ENCODE measurements around the gene BAD. TPM values are rescaled to one million over a fixed set of nuclear protein-coding genes. Genes with fewer than 3 reads are reported as not detected.

The BAD gene
- polyA plus RNA-seq, 1 donor (not counting 4 experiments of a cell fraction or from before 2014, with no cell fraction given) = 58.3 TPM

- Histone ChIP-seq H3K4me1 (ENCODE audit: control insufficient read depth, extremely low read depth, insufficient read depth, low read length) (peaks cover 37% of the 10 kb centered on the region), H3K9me3 (ENCODE audit: control insufficient read depth, low read depth, low read length) (no peaks in the 10 kb centered on the region), H3K27me3 (ENCODE audit: control insufficient read depth, extremely low read depth, insufficient read depth, low read length) (no peaks in the 10 kb centered on the region), H2AFZ (ENCODE audit: control insufficient read depth, low read length) (no peak overlapping the region), H3K4me3 (ENCODE audit: control insufficient read depth in 2 of 3, extremely low read depth in 1 of 3, insufficient read depth in 2 of 3, low read depth in 1 of 3, low read length in 3 of 3) (no peak overlapping the region), H3K4me2 (ENCODE audit: control insufficient read depth, extremely low read depth, insufficient read depth, low read depth, low read length) (no peak overlapping the region), H3K79me2 (ENCODE audit: control insufficient read depth, insufficient read depth, low read length) (no peaks in the 10 kb centered on the region), H3K9ac (ENCODE audit: control insufficient read depth, extremely low read depth, insufficient read depth, low read length) (no peak overlapping the region), H3K9me1 (ENCODE audit: control insufficient read depth, extremely low read depth, insufficient read depth, low read length) (no peaks in the 10 kb centered on the region), H3K27ac (ENCODE audit: control insufficient read depth, insufficient read depth, low read length) (no peak overlapping the region), H4K20me1 (ENCODE audit: control insufficient read depth, extremely low read depth, insufficient read depth, low read length) (no peaks in the 10 kb centered on the region), H3K36me3 (ENCODE audit: control insufficient read depth in 2 of 2, extremely low read depth in 1 of 2, insufficient read depth in 2 of 2, low read length in 2 of 2) (peaks cover 0 to 5% of the 10 kb centered on the region in 2 experiments)
- FAIRE-seq (no peak), DNase-seq (ENCODE audit: low read depth, low spot score) (no peak)
- TF ChIP-seq, protein P1, sequence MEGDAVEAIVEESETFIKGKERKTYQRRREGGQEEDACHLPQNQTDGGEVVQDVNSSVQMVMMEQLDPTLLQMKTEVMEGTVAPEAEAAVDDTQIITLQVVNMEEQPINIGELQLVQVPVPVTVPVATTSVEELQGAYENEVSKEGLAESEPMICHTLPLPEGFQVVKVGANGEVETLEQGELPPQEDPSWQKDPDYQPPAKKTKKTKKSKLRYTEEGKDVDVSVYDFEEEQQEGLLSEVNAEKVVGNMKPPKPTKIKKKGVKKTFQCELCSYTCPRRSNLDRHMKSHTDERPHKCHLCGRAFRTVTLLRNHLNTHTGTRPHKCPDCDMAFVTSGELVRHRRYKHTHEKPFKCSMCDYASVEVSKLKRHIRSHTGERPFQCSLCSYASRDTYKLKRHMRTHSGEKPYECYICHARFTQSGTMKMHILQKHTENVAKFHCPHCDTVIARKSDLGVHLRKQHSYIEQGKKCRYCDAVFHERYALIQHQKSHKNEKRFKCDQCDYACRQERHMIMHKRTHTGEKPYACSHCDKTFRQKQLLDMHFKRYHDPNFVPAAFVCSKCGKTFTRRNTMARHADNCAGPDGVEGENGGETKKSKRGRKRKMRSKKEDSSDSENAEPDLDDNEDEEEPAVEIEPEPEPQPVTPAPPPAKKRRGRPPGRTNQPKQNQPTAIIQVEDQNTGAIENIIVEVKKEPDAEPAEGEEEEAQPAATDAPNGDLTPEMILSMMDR (optimal IDR thresholded peaks at IDR 0.05 in 1 of 3, IDR thresholded peaks at IDR 0.05 in 1 of 3, conservative IDR thresholded peaks at IDR 0.05 in 1 of 3; ENCODE audit: extremely low read depth in 1 of 3, insufficient read depth in 2 of 3, low read length in 3 of 3) = no peak
- TF ChIP-seq EZH2 (IDR thresholded peaks at IDR 0.05; ENCODE audit: low read length) = no peak
- dilution Hi-C loops (cut with MboI; ENCODE audit: extremely low pct_ligation_motif_present, low sequenced_read_pairs) = no loop called here
These were observed 43.5 kb upstream of the BAD start for GRCh38 chr11:64327993-64328392.

- dilution Hi-C loops (cut with MboI; ENCODE audit: extremely low pct_ligation_motif_present, low sequenced_read_pairs) = no loop called here
- no peak for FAIRE-seq
These were observed 42.9 kb upstream of the BAD start for GRCh38 chr11:64327375-64327774.

More at GRCh38 chr11:64327375-64327774, 42.9 kb upstream of the BAD start:
- Histone ChIP-seq H4K20me1 (ENCODE audit: control insufficient read depth, extremely low read depth, insufficient read depth, low read length) (no peaks in the 10 kb centered on the region), H3K9me1 (ENCODE audit: control insufficient read depth, extremely low read depth, insufficient read depth, low read length) (no peaks in the 10 kb centered on the region), H3K79me2 (ENCODE audit: control insufficient read depth, insufficient read depth, low read length) (peaks cover 4% of the 10 kb centered on the region), H3K27ac (ENCODE audit: control insufficient read depth, insufficient read depth, low read length) (no peak overlapping the region), H3K4me3 (ENCODE audit: control insufficient read depth in 2 of 3, extremely low read depth in 1 of 3, insufficient read depth in 2 of 3, low read depth in 1 of 3, low read length in 3 of 3) (no peak overlapping the region), H3K27me3 (ENCODE audit: control insufficient read depth, extremely low read depth, insufficient read depth, low read length) (no peaks in the 10 kb centered on the region), H3K9ac (ENCODE audit: control insufficient read depth, extremely low read depth, insufficient read depth, low read length) (no peak overlapping the region), H3K4me2 (ENCODE audit: control insufficient read depth, extremely low read depth, insufficient read depth, low read depth, low read length) (no peak overlapping the region), H3K4me1 (ENCODE audit: control insufficient read depth, extremely low read depth, insufficient read depth, low read length) (peaks cover 40% of the 10 kb centered on the region), H3K36me3 (ENCODE audit: control insufficient read depth in 2 of 2, extremely low read depth in 1 of 2, insufficient read depth in 2 of 2, low read length in 2 of 2) (peaks cover 1 to 10% of the 10 kb centered on the region in 2 experiments), H2AFZ (ENCODE audit: control insufficient read depth, low read length) (no peak overlapping the region), H3K9me3 (ENCODE audit: control insufficient read depth, low read depth, low read length) (no peaks in the 10 kb centered on the region)
- TF ChIP-seq, protein P1 (optimal IDR thresholded peaks at IDR 0.05 in 1 of 3, IDR thresholded peaks at IDR 0.05 in 1 of 3, conservative IDR thresholded peaks at IDR 0.05 in 1 of 3; ENCODE audit: extremely low read depth in 1 of 3, insufficient read depth in 2 of 3, low read length in 3 of 3) = no peak
- no peak for TF ChIP-seq EZH2 (IDR thresholded peaks at IDR 0.05; ENCODE audit: low read length)
- DNase-seq (ENCODE audit: low read depth, low spot score) = no peak

All from keratinocyte (primary cell).